ENCODE data around the gene FAM209B.
"Not testable (repeated sequence)": the region's sequence is repeated elsewhere in the genome, so short reads cannot be mapped to it uniquely, and the experiment has no call there.

The FAM209B gene

GRCh38 chr20:56532946-56533345 is at the start of gene FAM209B:
Gene FAM209B, plus strand, starts transcription at chr20:56533246. Its CDS starts 96 bp downstream, at chr20:56533342.
- DNase-seq: not testable (repeated sequence)

GRCh38 chr20:56483970-56484369 is 49.1 kb upstream of the FAM209B start:
- DNase-seq: no peak

- no peak for DNase-seq
Observed at GRCh38 chr20:56487216-56487615, 45.8 kb upstream of the FAM209B start.

- no peak for DNase-seq
Observed at GRCh38 chr20:56488566-56488965, 44.5 kb upstream of the FAM209B start.

GRCh38 chr20:56501116-56501515 is 31.9 kb upstream of the FAM209B start:
- no peak for DNase-seq

GRCh38 chr20:56503916-56504315 is 29.1 kb upstream of the FAM209B start:
- DNase-seq: no peak

GRCh38 chr20:56504373-56505005 is 28.6 kb upstream of the FAM209B start:
- DNase-seq: no peak

- DNase-seq: no peak
Observed at GRCh38 chr20:56506103-56506502, 26.9 kb upstream of the FAM209B start.

- DNase-seq: no peak
Observed at GRCh38 chr20:56511926-56512325, 21.1 kb upstream of the FAM209B start.

- DNase-seq: no peak
Observed at GRCh38 chr20:56513161-56514150, 19.6 kb upstream of the FAM209B start.

- no peak for DNase-seq
Observed at GRCh38 chr20:56516631-56517030, 16.4 kb upstream of the FAM209B start.

GRCh38 chr20:56517211-56517610 is 15.8 kb upstream of the FAM209B start:
- DNase-seq: no peak

- no peak for DNase-seq
Observed at GRCh38 chr20:56517641-56518040, 15.4 kb upstream of the FAM209B start.

- no peak for DNase-seq
Observed at GRCh38 chr20:56518126-56518525, 14.9 kb upstream of the FAM209B start.

- DNase-seq: no peak
Observed at GRCh38 chr20:56518721-56519398, 14.2 kb upstream of the FAM209B start.

- no peak for DNase-seq
Observed at GRCh38 chr20:56519551-56519950, 13.5 kb upstream of the FAM209B start.

GRCh38 chr20:56520180-56520579 is 12.9 kb upstream of the FAM209B start:
- DNase-seq: no peak

GRCh38 chr20:56520746-56521354 is 12.2 kb upstream of the FAM209B start:
- not testable (repeated sequence) for DNase-seq

- DNase-seq: no peak
Observed at GRCh38 chr20:56522311-56522710, 10.7 kb upstream of the FAM209B start.

- DNase-seq: not testable (repeated sequence)
Observed at GRCh38 chr20:56524444-56524843, 8.6 kb upstream of the FAM209B start, which contains the start of gene FAM209A. Gene FAM209A, plus strand, starts transcription at chr20:56524744. Its CDS starts 65 bp downstream, at chr20:56524809.

GRCh38 chr20:56527521-56527920 is 5.5 kb upstream of the FAM209B start:
- DNase-seq: no peak

- no peak for DNase-seq
Observed at GRCh38 chr20:56537997-56538396, 5.0 kb downstream of the FAM209B start.

GRCh38 chr20:56540415-56540814 is 7.4 kb downstream of the FAM209B start:
- DNase-seq: no peak
